GM23338 (cell line): ENCODE data around the gene PLXNA2.

Source experiments
- CREB1 ChIP-seq: fragments of 250-450 bp; sonication (Bioruptor Pico); IDR thresholded peaks from 2 replicates; pipeline ENCODE4 v1.5.0; 2020; ENCODE audit warnings: low read depth, mild to moderate bottlenecking, moderate library complexity
- CTCF ChIP-seq, 2 experiments: fragments of 200-600 bp in 1 of 2; sonication (generic) in 1 of 2; conservative IDR thresholded peaks; 2 replicates each; pipeline versions ENCODE4 v1.5.1 to v1.6.1; 2016 to 2017; ENCODE audit warnings: antibody characterized with exemption in 2 of 2, low read depth in 2 of 2, mild to moderate bottlenecking in 2 of 2, moderate library complexity in 1 of 2
- ETS1 ChIP-seq: IDR thresholded peaks from 2 replicates; pipeline ENCODE4 v1.6.1; 2016; ENCODE audit warnings: antibody characterized with exemption
- EZH2 ChIP-seq: fragments of 200-600 bp; sonication (generic); IDR thresholded peaks from one replicate; pipeline ENCODE4 v1.8.0; 2017; ENCODE audit warnings: antibody characterized with exemption, mild to moderate bottlenecking, low read depth; ENCODE audit not compliant: unreplicated experiment
- EZH2phosphoT487 ChIP-seq: fragments of 200-600 bp; sonication (generic); IDR thresholded peaks from one replicate; pipeline ENCODE4 v1.8.1; 2018; ENCODE audit warnings: antibody characterized with exemption; ENCODE audit not compliant: unreplicated experiment
- JUNB ChIP-seq: IDR thresholded peaks from one replicate; pipeline ENCODE4 v1.6.1; 2016; ENCODE audit warnings: antibody characterized with exemption; ENCODE audit not compliant: unreplicated experiment
- NANOG ChIP-seq: IDR thresholded peaks from 2 replicates; pipeline ENCODE4 v1.6.1; 2016; ENCODE audit warnings: antibody characterized with exemption, borderline replicate concordance
- POLR2AphosphoS5 ChIP-seq: IDR thresholded peaks from 2 replicates; pipeline ENCODE4 v1.6.1; 2016; ENCODE audit warnings: antibody characterized with exemption, low read depth
- REST ChIP-seq: IDR thresholded peaks from one replicate; pipeline ENCODE4 v1.6.1; 2018; ENCODE audit warnings: antibody characterized with exemption; ENCODE audit not compliant: unreplicated experiment
- STAT1 ChIP-seq: IDR thresholded peaks from one replicate; pipeline ENCODE4 v1.6.1; 2016; ENCODE audit warnings: antibody characterized with exemption; ENCODE audit not compliant: unreplicated experiment
- ZNF114 ChIP-seq: fragments of 250-450 bp; sonication (Bioruptor Pico); IDR thresholded peaks from 2 replicates; pipeline ENCODE4 v1.5.0; 2020; ENCODE audit warnings: mild to moderate bottlenecking, moderate library complexity
- ZNF462 ChIP-seq: fragments of 250-450 bp; sonication (Bioruptor Pico); IDR thresholded peaks from 2 replicates; pipeline ENCODE4 v1.5.0; 2020; ENCODE audit warnings: mild to moderate bottlenecking, moderate library complexity

DNA sequence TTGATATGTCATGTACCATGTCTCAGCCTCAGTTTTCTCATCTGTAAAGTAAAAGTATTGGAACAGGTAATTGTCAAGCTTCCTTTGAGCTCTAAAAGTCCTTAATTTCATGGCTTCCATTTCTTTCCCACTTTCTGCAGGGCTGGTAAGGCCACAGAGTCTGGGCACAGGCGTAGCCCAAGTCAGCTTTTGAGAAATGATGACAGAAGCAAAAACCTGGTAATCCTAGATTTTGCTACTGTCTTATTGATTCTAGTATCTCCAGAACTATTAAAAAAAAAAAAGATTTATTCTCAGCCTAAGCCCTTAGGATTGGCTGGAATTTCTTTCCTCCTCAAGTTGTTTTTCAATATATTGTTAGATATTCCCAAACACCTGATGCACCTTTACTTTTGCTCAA, 31.3 kb downstream of the PLXNA2 start:
- no peak for TF ChIP-seq CTCF (conservative IDR thresholded peaks at IDR 0.05; ENCODE audit: low read depth in 2 of 2)
- no peak for TF ChIP-seq CREB1 (CRISPR knock-in tag)
- no peak for TF ChIP-seq ZNF114
- TF ChIP-seq POLR2AphosphoS5: no peak
- TF ChIP-seq REST: no peak
- TF ChIP-seq EZH2: no peak
- TF ChIP-seq JUNB: no peak
- no peak for TF ChIP-seq EZH2phosphoT487
- TF ChIP-seq ETS1: no peak
- TF ChIP-seq NANOG: no peak
- TF ChIP-seq ZNF462: no peak
- no peak for TF ChIP-seq STAT1
